H1 (cell line): ENCODE data around the gene TBC1D4. TPM values are rescaled to one million over a fixed set of nuclear protein-coding genes. Genes with fewer than 3 reads are reported as not detected.

Source experiments
- CTCF ChIA-PET: fragments of 300-600 bp; sonication (Branson Sonifier 250); formaldehyde crosslinking; loops from one replicate; lab custom pipeline; 2021; ENCODE audit not compliant: partially characterized antibody; lab: Charles Lee
- POLR2A ChIA-PET: fragments of 300-600 bp; sonication (Branson Sonifier 250); formaldehyde crosslinking; loops from one replicate; lab custom pipeline; 2021; ENCODE audit warnings: inconsistent platforms; ENCODE audit not compliant: partially characterized antibody; lab: Charles Lee
- DNase-seq, 2 experiments: peaks; one replicate each; pipeline versions ENCODE4 v3.0.0 to v3.0.0-alpha.2; 2010 to 2022; ENCODE audit warnings: low spot score in 2 of 2, low read depth in 1 of 2, mixed read lengths in 1 of 2
- FAIRE-seq: peaks from 2 replicates; lab custom pipeline; 2011; peaks lifted over from hg19 to GRCh38; lab: Jason Lieb, UNC
- H2AFZ ChIP-seq: 2 replicates; pipeline ENCODE4 v1.8.1; 2012; ENCODE audit warnings: low read length, inconsistent platforms
- H2AK5ac ChIP-seq: 2 replicates; pipeline ENCODE4 v1.6.1; 2013; ENCODE audit warnings: low read depth, low read length
- H2BK120ac ChIP-seq: replicated peaks from 2 replicates; pipeline ENCODE3; 2013; ENCODE audit warnings: low read depth, low read length, inconsistent platforms
- H2BK12ac ChIP-seq: 2 replicates; pipeline ENCODE4 v1.6.1; 2013; ENCODE audit warnings: low read depth, low read length
- H2BK15ac ChIP-seq: 2 replicates; pipeline ENCODE4 v1.6.1; 2013; ENCODE audit warnings: low read length
- H2BK20ac ChIP-seq: 2 replicates; pipeline ENCODE4 v1.6.1; 2013; ENCODE audit warnings: low read length
- H2BK5ac ChIP-seq: 2 replicates; pipeline ENCODE4 v1.6.1; 2013; ENCODE audit warnings: low read depth, low read length
- H3K14ac ChIP-seq: 2 replicates; pipeline ENCODE4 v1.6.1; 2013; ENCODE audit warnings: inconsistent platforms; ENCODE audit not compliant: insufficient read length
- H3K18ac ChIP-seq: 2 replicates; pipeline ENCODE4 v1.6.1; 2013; ENCODE audit warnings: low read length; ENCODE audit errors: extremely low read depth
- H3K23ac ChIP-seq: 2 replicates; pipeline ENCODE4 v1.6.1; 2013; ENCODE audit warnings: inconsistent platforms; ENCODE audit not compliant: insufficient read length
- H3K23me2 ChIP-seq: 2 replicates; pipeline ENCODE4 v1.6.1; 2013; ENCODE audit warnings: low read depth, low read length
- H3K27ac ChIP-seq: 2 replicates; pipeline ENCODE4 v1.6.1; 2011; ENCODE audit warnings: low read depth, low read length, inconsistent platforms
- H3K27me3 ChIP-seq, 4 experiments: replicated peaks in 1 of 4; 1 replicate in 1 of 4; 2 replicates in 3 of 4; pipeline versions ENCODE4 v1.6.1 to v1.8.1; 2011 to 2013; ENCODE audit warnings: low read length in 3 of 4, mild to moderate bottlenecking in 3 of 4, inconsistent platforms in 2 of 4, mixed read lengths in 2 of 4, moderate library complexity in 1 of 4; ENCODE audit not compliant: control insufficient read depth in 3 of 4, insufficient read depth in 3 of 4; ENCODE audit errors: extremely low read depth in 1 of 4
- H3K36me3 ChIP-seq, 4 experiments: 2 replicates each; pipeline versions ENCODE4 v1.6.1 to v1.8.1; 2011 to 2013; ENCODE audit warnings: mild to moderate bottlenecking in 4 of 4, low read length in 3 of 4, moderate library complexity in 2 of 4, control low read depth in 1 of 4, inconsistent platforms in 1 of 4; ENCODE audit not compliant: insufficient read depth in 4 of 4, control insufficient read depth in 2 of 4
- H3K4ac ChIP-seq: replicated peaks from 2 replicates; pipeline ENCODE3; 2013; ENCODE audit warnings: low read length, low read depth, mixed read lengths, inconsistent platforms; ENCODE audit not compliant: insufficient read length
- H3K4me1 ChIP-seq, 4 experiments: replicated peaks in 1 of 4; 1 replicate in 1 of 4; 2 replicates in 3 of 4; pipeline versions ENCODE4 v1.6.1 to v1.8.1; 2011 to 2013; ENCODE audit warnings: low read length in 3 of 4, inconsistent platforms in 2 of 4, mixed read lengths in 1 of 4; ENCODE audit not compliant: insufficient read depth in 4 of 4, control insufficient read depth in 3 of 4
- H3K4me2 ChIP-seq, 2 experiments: 2 replicates each; pipeline versions ENCODE4 v1.6.1 to v1.8.1; 2011 to 2013; ENCODE audit warnings: low read depth in 2 of 2, low read length in 2 of 2, control low read depth in 1 of 2, inconsistent platforms in 1 of 2, mild to moderate bottlenecking in 1 of 2; ENCODE audit not compliant: insufficient read depth in 1 of 2
- H3K4me3 ChIP-seq, 4 experiments: fragments of 200-600, 300-600 bp in 1 of 4; sonication (generic), shearing (Covaris generic), sonication (Bioruptor Twin) in 1 of 4; 2 replicates each; pipeline versions ENCODE4 v1.5.1 to v1.8.1; 2011 to 2016; ENCODE audit warnings: low read length in 4 of 4, low read depth in 3 of 4, control low read depth in 2 of 4, inconsistent platforms in 2 of 4, mild to moderate bottlenecking in 2 of 4, mixed read lengths in 1 of 4, moderate library complexity in 1 of 4; ENCODE audit not compliant: insufficient read depth in 2 of 4; ENCODE audit errors: extremely low read depth in 1 of 4
- H3K56ac ChIP-seq: replicated peaks from 2 replicates; pipeline ENCODE3; 2013; ENCODE audit warnings: low read depth, mild to moderate bottlenecking, mixed read lengths, low read length, inconsistent platforms; ENCODE audit not compliant: insufficient read length
- H3K79me1 ChIP-seq: 2 replicates; pipeline ENCODE4 v1.6.1; 2013; ENCODE audit warnings: low read depth, low read length, control low read depth
- H3K79me2 ChIP-seq, 2 experiments: 2 replicates each; pipeline versions ENCODE4 v1.6.1 to v1.8.1; 2012 to 2013; ENCODE audit warnings: low read length in 2 of 2, mild to moderate bottlenecking in 2 of 2, inconsistent platforms in 1 of 2; ENCODE audit not compliant: insufficient read depth in 2 of 2, control insufficient read depth in 1 of 2
- H3K9ac ChIP-seq, 4 experiments: replicated peaks in 1 of 4; 1 replicate in 1 of 4; 2 replicates in 3 of 4; pipeline versions ENCODE4 v1.6.1 to v1.8.1; 2011 to 2013; ENCODE audit warnings: low read depth in 3 of 4, low read length in 3 of 4, control low read depth in 2 of 4, mild to moderate bottlenecking in 2 of 4, moderate library complexity in 2 of 4, inconsistent platforms in 1 of 4; ENCODE audit errors: extremely low read depth in 1 of 4
- H3K9me3 ChIP-seq, 2 experiments: 2 replicates each; pipeline versions ENCODE4 v1.6.1 to v1.8.1; 2012 to 2013; ENCODE audit warnings: mild to moderate bottlenecking in 2 of 2, moderate library complexity in 2 of 2, control low read depth in 1 of 2, inconsistent platforms in 1 of 2, low read depth in 1 of 2, low read length in 1 of 2, mixed read lengths in 1 of 2; ENCODE audit not compliant: insufficient read depth in 2 of 2
- H4K20me1 ChIP-seq, 2 experiments: replicated peaks in 1 of 2; 2 replicates each; pipeline versions ENCODE3 to v1.8.1; 2011 to 2013; ENCODE audit warnings: inconsistent platforms in 2 of 2, low read length in 2 of 2, mild to moderate bottlenecking in 1 of 2; ENCODE audit not compliant: insufficient read depth in 2 of 2, control insufficient read depth in 1 of 2
- H4K5ac ChIP-seq: 2 replicates; pipeline ENCODE4 v1.6.1; 2013; ENCODE audit warnings: low read length, low read depth, mixed read lengths, inconsistent platforms; ENCODE audit not compliant: insufficient read length
- H4K8ac ChIP-seq: 2 replicates; pipeline ENCODE4 v1.8.0; 2013; ENCODE audit warnings: mild to moderate bottlenecking, moderate library complexity, low read length, inconsistent platforms; ENCODE audit not compliant: insufficient read depth; ENCODE audit errors: extremely low read depth
- H4K91ac ChIP-seq: replicated peaks from 2 replicates; pipeline ENCODE3; 2013; ENCODE audit warnings: low read length, mixed read lengths, inconsistent platforms; ENCODE audit not compliant: insufficient read length
- CBX8 ChIP-seq: fragments of 300-800, 300-1000 bp; sonication (generic); IDR thresholded peaks from 2 replicates; pipeline ENCODE4 v1.7.1; 2016; ENCODE audit warnings: low read depth, low read length, borderline replicate concordance
- FOSL1 ChIP-seq: IDR thresholded peaks from 2 replicates; pipeline ENCODE4 v1.6.1; 2011; ENCODE audit warnings: mild to moderate bottlenecking, low read depth, low read length, moderate library complexity; ENCODE audit not compliant: insufficient read depth
- TAF1 ChIP-seq: IDR thresholded peaks from 2 replicates; pipeline ENCODE4 v1.6.1; 2011; ENCODE audit warnings: mild to moderate bottlenecking, low read depth, low read length
- WGBS, 2 experiments: shearing (Covaris generic) in 1 of 2; methylation state at CpG; one replicate each; pipeline versions ENCODE4 v1.1.6 to v1.1.7; 2013 to 2015; ENCODE audit warnings: low lambda C conversion rate in 2 of 2, mixed read lengths in 2 of 2, inconsistent platforms in 1 of 2, low coverage in 1 of 2, missing lambda C conversion rate in 1 of 2; ENCODE audit not compliant: insufficient replicate concordance in 2 of 2, insufficient coverage in 1 of 2, insufficient read length in 1 of 2; ENCODE audit errors: extremely low coverage in 1 of 2, missing lambda C conversion rate in 1 of 2; 5-methylcytosine and 5-hydroxymethylcytosine counted together
- polyA plus RNA-seq, 7 experiments: library from polyadenylated mRNA; depleted of rRNA in 3 of 7; stranded (reverse) in 5 of 7; unstranded in 2 of 7; fragments of >200 nt in 5 of 7; fragments of 200-250 nt in 2 of 7; gene quantifications; 1 replicate in 5 of 7; 2 replicates in 1 of 7; 4 replicates in 1 of 7; pipeline versions ENCODE4 v1.2.1 to v1.2.3, GENCODE V29; 2011 to 2013; ENCODE audit warnings: missing spikeins in 2 of 7, mixed read lengths in 2 of 7
- total RNA-seq: library from RNA; stranded (reverse); fragmentation: NEBNext Ultra II Directional; extraction: Animal tissue kit (Norgen Biotek cat#: 25700); gene quantifications from 2 replicates; pipeline ENCODE4 v1.2.1, GENCODE V29; 2021

TBC1D4 gene
- total and polyA plus RNA-seq, 2 of the 8 experiments (the other 6 are each of a cell fraction or from before 2014, with no cell fraction given): 16.7 to 39.0 TPM

GRCh38 chr13:75384879-75385707 lies 96.9 kb downstream of the TBC1D4 start:
- DNase-seq (no peak), FAIRE-seq (no peak)
- peak overlapping the region; percentile 21 for H3K4ac ChIP-seq
- no peak overlapping the region for H2BK20ac ChIP-seq
- ChIA-PET CTCF (interaction anchor here (0.6 to 2.0 kb wide), 5 partner anchors 12 to 97 kb away, joined by 3 to 10 read pairs (median 4); partner anchors contain the start of gene TBC1D4), POLR2A (no interaction called here)
- no peak overlapping the region for H3K14ac ChIP-seq
- H4K20me1 ChIP-seq: peaks cover 0 to 1% of the 10 kb centered on the region in 2 experiments
- H2BK12ac ChIP-seq: 0 out of 2 replicates have a peak overlapping the region, but pooled peaks have one; percentile 18
- no peak overlapping the region for H3K18ac ChIP-seq
- H3K4me2 ChIP-seq: no peak overlapping the region
- no peak overlapping the region for H3K4me3 ChIP-seq
- H4K5ac ChIP-seq: no peak overlapping the region
- no peak overlapping the region for H2AFZ ChIP-seq
- no peaks in the 10 kb centered on the region for H3K4me1 ChIP-seq
- WGBS, 2 experiments: 88% methylated on average over 9 of the region's 9 CpGs; no CpG with 5 or more reads in 1 of the 2 experiments
- no peak overlapping the region for H4K91ac ChIP-seq
- no peaks in the 10 kb centered on the region for H3K23me2 ChIP-seq
- no peak overlapping the region for H2BK15ac ChIP-seq
- no peak overlapping the region for H2BK5ac ChIP-seq
- no peak overlapping the region for H3K27ac ChIP-seq
- H3K9ac ChIP-seq: no peak overlapping the region
- no peaks in the 10 kb centered on the region; the same call in 1 of the 2 replicates for H3K79me1 ChIP-seq
- H2AK5ac ChIP-seq: no peak overlapping the region
- no peaks in the 10 kb centered on the region for H3K27me3 ChIP-seq
- H3K36me3 ChIP-seq: no peaks in the 10 kb centered on the region
- peaks cover 0 to 2% of the 10 kb centered on the region in 2 experiments; a peak in 1 of 4 replicates for H3K79me2 ChIP-seq
- H3K9me3 ChIP-seq: no peaks in the 10 kb centered on the region
- no peak overlapping the region for H3K23ac ChIP-seq
- no peak overlapping the region for H2BK120ac ChIP-seq
- H3K56ac ChIP-seq: no peak overlapping the region
- no peak overlapping the region for H4K8ac ChIP-seq
- TF ChIP-seq CBX8: no peak
- no peak for TF ChIP-seq TAF1
- TF ChIP-seq FOSL1: no peak
